ENCODE measurements around the gene CYREN. TPM values are rescaled to one million over a fixed set of nuclear protein-coding genes. Genes with fewer than 3 reads are reported as not detected.

The CYREN gene
- total RNA-seq, 1 donor from 2014 or later, result 58.3 TPM

DNA sequence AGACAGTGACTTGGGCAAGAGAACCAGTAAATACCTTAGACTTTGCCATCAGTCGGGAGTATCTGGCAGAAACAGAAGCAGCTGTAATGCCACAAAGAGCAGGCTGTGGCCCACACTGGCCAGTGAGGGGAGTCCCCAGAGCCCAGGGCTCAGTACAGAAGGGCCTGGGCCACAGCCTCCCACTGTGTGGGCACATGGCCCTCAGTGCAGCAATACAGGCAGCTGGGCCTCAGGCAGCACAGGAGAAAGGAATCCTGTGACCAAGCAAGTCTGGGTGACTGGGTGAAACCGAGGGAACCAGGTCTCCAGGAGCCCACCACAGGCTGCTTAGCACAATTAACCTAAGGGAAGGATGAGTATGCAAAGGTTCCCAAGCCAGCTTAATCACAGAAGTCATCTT, 26.8 kb upstream of the CYREN start:
- peak; percentile 23 for DNase-seq (ENCODE audit: low spot score)

- DNase-seq (ENCODE audit: low spot score), result no peak
These were observed 25.6 kb upstream of the CYREN start for GRCh38 chr7:135195968-135196629.

- DNase-seq (ENCODE audit: low spot score), result no peak
These were observed 24.6 kb upstream of the CYREN start for GRCh38 chr7:135195156-135195555.

DNA sequence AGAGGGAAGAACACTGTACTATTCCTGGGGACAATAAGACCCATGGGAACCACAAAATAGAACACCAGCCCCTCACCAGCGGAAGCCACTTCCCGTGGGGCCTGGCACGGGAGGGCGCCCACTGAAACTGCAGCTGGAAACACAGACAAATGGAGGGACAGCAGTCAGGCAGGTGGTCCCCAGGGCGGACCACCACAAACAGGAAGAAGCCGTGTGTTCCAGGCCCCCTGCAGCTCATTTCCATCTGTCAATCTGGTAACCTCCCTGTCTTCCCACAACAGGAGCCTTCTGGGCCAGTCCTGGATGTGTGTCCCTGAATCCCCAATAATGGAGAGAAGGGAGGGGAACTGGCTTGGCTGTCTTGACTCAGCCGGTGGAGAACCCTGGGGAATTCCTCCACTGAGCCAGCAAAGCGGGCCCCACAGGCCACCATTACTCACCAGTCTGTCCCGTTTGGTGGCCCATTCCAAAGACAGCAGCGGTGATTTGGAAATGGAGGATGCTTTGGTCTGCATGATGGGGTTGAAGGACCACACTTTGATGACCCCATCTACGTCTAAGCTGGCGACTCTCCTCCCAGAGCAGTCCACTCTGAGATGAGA, 24.1 kb upstream of the CYREN start:
- DNase-seq (ENCODE audit: low spot score), result no peak

- DNase-seq (ENCODE audit: low spot score), result no peak
These were observed 23.1 kb upstream of the CYREN start for GRCh38 chr7:135193615-135194081.

GRCh38 chr7:135192914-135193536, 22.5 kb upstream of the CYREN start:
- no peak for DNase-seq (ENCODE audit: low spot score)

DNA sequence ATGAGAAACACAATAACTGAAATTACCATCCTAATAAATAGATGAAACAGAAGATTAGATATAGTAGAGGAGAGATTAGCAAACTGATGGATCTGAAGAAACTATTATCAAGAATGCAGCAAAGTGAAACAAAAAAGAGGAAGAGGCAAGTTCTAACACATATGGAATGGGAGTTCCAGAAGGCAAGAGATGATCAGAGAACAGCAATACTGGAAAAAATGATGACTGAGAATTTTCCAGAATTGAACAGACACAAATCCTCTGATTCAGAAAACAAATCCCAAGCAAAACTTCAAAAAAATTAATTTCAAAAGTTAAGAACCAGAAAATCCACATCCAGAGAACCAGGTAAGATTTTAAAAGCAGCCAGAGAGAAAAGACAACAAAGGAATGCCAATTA, 20.2 kb upstream of the CYREN start:
- DNase-seq (ENCODE audit: low spot score), result no peak

GRCh38 chr7:135189961-135190360, 19.5 kb upstream of the CYREN start:
- DNase-seq (ENCODE audit: low spot score), result no peak

GRCh38 chr7:135189221-135189662, 18.7 kb upstream of the CYREN start:
- DNase-seq (ENCODE audit: low spot score), result no peak

DNA sequence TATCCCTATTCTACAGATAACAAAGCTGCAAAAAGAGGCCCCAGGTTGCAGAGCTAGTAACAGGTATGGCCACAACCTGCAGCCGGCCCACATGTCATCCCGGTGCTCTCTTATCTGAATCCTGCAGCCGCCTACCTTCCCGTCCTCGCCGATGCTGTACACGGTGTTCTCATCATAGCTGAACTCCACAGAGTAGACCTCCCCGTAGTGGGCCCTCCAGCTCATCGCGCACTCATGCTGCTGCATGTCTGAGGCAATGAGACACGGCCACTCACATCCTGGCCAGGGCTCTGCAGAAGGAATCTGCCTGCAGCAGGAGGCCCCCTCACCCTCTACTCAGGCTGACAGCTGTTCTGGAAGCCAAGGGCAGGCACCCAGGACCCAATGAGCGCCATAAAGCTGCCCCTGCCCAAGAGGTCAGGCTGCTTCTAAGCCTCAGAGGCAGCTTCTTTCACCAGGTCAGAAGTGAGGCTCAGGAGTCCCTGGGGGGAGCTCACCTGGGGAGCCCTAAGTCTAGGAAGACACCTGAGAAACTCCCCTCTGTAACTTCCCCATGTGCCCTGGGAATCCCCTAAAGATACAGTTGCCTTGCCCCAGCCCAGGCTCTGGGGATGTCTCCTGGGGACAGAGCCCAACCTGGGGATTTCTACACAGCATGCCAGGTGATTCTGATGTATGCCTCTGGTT, 17.9 kb upstream of the CYREN start:
- DNase-seq (ENCODE audit: low spot score), result no peak

GRCh38 chr7:135186841-135187253, 16.3 kb upstream of the CYREN start:
- DNase-seq (ENCODE audit: low spot score), result no peak

- DNase-seq (ENCODE audit: low spot score), result no peak
These were observed 15.7 kb upstream of the CYREN start for GRCh38 chr7:135186261-135186540.

DNA sequence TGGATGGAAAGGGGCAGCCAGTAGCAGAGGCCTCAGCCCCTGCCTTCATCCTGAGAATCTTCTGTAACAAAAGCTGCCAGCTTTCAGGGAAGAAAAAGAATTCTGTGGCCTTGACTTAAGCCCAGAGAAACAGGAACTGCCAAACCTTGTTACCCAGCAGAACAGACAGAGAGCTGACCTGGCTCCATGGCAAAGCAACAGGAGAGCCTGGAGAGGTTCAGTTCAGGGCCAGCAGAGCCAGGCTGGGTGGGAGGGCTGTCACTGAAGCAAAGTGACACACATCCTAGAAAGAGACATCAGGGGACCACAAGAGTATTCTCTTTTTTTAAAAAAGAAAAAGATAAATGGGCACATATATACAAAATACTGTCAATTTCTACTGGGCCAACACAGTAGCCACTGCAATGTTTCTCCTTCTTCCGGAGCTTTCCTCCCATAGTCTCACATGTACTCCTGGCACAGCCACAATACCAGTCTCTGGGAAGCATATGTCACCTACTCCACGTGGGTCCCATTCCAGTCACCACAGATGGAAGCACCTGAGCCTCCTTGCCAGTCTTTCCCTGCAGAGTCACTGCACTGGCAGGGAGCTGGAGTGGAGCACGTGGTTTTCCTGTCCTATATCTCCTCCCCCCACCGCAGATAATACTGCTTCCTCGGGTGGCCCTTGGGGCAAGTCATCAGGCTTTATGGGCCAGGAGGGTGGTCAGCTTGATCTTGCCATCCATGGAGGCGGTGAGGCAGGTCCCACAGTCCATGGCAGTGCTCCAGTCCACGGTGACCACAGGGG, 15.2 kb upstream of the CYREN start:
- no peak for DNase-seq (ENCODE audit: low spot score)

DNA sequence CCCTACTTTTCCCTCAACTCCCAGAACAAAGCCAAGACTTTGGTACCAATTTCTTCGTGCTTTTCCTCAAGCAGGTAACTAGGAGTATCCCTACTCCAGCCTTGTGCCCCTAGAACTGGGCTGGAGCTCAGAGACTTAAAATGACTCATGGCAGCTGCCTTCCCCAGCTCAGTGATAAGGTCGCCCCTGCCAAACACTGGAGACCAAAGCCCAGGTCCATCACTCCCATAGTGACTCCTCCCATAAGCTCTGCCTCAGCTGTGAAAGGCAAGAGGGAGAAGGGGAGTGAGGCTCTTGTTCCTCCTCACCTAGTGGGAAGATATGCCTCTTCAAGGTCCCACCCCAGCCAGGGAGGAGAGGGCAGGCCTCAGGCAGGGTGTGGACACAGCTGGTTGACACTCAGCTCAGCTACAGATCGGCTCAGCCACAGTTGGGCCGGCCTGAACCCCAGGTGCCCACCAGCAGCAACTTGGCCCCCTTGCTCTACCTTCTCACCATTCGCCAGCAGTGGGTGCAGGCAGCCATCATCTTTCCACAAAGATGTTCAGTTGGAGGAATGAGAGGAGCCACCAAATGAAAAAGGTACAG, 13.8 kb upstream of the CYREN start:
- no peak for DNase-seq (ENCODE audit: low spot score)

DNA sequence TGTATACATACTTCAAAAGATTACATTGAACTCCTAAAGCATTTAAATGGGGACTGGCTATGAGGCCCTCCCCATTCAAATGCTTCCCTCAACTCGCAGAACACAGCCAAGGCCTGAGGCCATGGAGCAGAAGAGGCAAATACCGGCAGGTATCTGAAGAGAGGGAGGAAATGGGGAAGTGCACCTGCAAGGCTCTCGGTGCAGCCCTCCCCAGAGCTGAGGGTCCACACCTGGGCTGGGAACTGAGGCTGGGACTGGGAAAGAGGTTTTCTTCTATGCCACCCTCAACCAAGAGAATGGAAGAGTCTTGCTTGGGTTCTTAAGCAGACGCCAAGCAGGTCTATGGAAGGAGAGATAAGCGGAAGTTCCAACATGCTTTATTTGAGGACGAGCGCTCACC, 13.0 kb upstream of the CYREN start:
- no peak for DNase-seq (ENCODE audit: low spot score)

GRCh38 chr7:135181929-135182678, 11.6 kb upstream of the CYREN start:
- no peak for DNase-seq (ENCODE audit: low spot score)

DNA sequence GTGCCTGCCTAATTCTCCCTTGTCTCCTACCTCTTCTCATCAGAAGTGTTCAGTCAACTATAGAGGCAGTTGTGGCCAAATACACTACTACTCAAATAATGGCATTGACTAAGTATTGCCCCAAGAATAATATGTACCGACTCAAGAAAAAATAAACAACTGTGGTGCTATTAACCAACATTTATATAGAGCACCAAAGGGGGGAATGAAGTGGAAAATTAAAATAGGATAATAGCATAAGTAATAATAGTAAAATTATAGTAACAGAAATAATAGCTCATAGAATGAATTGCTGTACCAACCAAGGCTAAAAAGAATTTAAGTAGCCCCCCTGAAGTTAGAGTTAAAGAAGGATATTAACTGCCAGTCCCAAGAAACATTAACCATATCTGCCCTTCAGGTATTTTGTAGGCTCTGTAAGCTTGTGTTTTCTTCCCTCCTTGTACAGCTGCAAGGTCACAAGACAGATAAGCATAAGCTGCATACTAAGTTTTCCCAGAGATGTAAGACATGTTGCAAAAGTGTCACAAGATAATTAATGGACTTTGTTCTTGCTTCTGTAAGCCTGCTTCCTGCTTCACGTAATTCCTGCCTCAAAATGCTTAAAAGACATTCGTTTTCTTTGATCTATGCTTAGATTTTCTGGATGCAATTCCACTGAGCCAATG, 10.9 kb upstream of the CYREN start:
- DNase-seq (ENCODE audit: low spot score), result no peak

DNA sequence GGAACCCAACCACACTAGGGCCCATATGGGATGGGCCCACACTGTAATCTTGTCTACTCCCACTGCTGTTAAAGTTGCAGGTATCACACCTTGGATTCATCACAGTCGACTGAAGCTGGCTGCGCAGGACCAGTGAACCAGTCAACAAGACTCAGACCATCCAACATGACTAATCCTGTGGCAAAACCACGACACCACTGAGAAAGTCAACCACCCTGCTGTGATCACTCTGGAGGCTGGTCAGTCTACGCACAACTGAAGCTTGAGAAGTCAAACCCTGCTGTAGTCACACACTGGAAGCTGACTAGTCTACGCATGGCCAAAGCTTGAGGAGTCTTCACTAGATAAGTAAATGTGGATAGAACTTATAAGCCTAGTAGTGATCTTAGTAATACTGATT, 9.6 kb upstream of the CYREN start:
- no peak for DNase-seq (ENCODE audit: low spot score)

- DNase-seq (ENCODE audit: low spot score), result peak; percentile 15
These were observed 8.9 kb upstream of the CYREN start for GRCh38 chr7:135179321-135179925.

DNA sequence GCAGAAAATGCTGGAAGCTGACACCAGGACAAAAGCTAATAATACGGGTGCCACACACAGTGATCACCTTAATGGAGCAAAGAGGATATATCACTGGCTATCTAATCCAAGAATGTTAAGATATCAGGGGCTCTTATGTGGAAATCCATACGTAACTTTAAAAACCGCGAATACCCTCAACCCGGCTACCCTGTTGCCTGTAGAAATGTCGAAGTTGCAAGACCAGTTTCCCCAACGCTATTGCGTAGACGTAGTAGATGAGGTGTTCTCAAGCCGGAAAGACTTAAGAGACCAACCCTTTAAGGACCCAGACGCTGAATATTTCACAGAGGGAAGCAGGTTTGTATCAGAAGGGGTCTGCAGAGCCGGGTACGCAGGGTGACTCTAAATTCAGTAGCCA, 7.9 kb upstream of the CYREN start:
- DNase-seq (ENCODE audit: low spot score), result peak; percentile 13

All from ureter (tissue), 1 donor.